Measurements from ENCODE around the gene CAPN13.

Gene CAPN13

GRCh38 chr2:30765876-30766470 lies 41.3 kb downstream of the CAPN13 start:
- DNase-seq (ENCODE audit: extremely low read depth in 1 of 2, low read depth in 1 of 2) = no peak

- no peak for DNase-seq (ENCODE audit: extremely low read depth in 1 of 2, low read depth in 1 of 2)
These were observed 42.1 kb downstream of the CAPN13 start for GRCh38 chr2:30765191-30765590.

GRCh38 chr2:30764021-30764800 lies 43.0 kb downstream of the CAPN13 start:
- no peak for DNase-seq (ENCODE audit: extremely low read depth in 1 of 2, low read depth in 1 of 2)

- no peak for DNase-seq (ENCODE audit: extremely low read depth in 1 of 2, low read depth in 1 of 2)
These were observed 44.0 kb downstream of the CAPN13 start for GRCh38 chr2:30763151-30763660.

GRCh38 chr2:30761226-30761625 lies 46.0 kb downstream of the CAPN13 start:
- DNase-seq (ENCODE audit: extremely low read depth in 1 of 2, low read depth in 1 of 2) = no peak

- no peak for DNase-seq (ENCODE audit: extremely low read depth in 1 of 2, low read depth in 1 of 2)
These were observed 47.8 kb downstream of the CAPN13 start for GRCh38 chr2:30759481-30759880.

- DNase-seq (ENCODE audit: extremely low read depth in 1 of 2, low read depth in 1 of 2) = no peak
These were observed 49.0 kb downstream of the CAPN13 start for GRCh38 chr2:30758191-30758651.

- DNase-seq (ENCODE audit: extremely low read depth in 1 of 2, low read depth in 1 of 2) = no peak
These were observed 49.5 kb downstream of the CAPN13 start for GRCh38 chr2:30757749-30758148.

- no peak for DNase-seq (ENCODE audit: extremely low read depth in 1 of 2, low read depth in 1 of 2)
These were observed 50.3 kb downstream of the CAPN13 start for GRCh38 chr2:30756971-30757370.

GRCh38 chr2:30756051-30756719 lies 51.1 kb downstream of the CAPN13 start:
- DNase-seq (ENCODE audit: extremely low read depth in 1 of 2, low read depth in 1 of 2) = no peak

- no peak for DNase-seq (ENCODE audit: extremely low read depth in 1 of 2, low read depth in 1 of 2)
These were observed 53.6 kb downstream of the CAPN13 start for GRCh38 chr2:30753630-30754029.

- DNase-seq (ENCODE audit: extremely low read depth in 1 of 2, low read depth in 1 of 2) = no peak
These were observed 54.4 kb downstream of the CAPN13 start for GRCh38 chr2:30752811-30753210.

GRCh38 chr2:30747206-30747605 lies 60.0 kb downstream of the CAPN13 start:
- no peak for DNase-seq (ENCODE audit: extremely low read depth in 1 of 2, low read depth in 1 of 2)

GRCh38 chr2:30744823-30745222 lies 62.4 kb downstream of the CAPN13 start:
- no peak for DNase-seq (ENCODE audit: extremely low read depth in 1 of 2, low read depth in 1 of 2)

GRCh38 chr2:30741576-30741975 lies 65.7 kb downstream of the CAPN13 start:
- no peak for DNase-seq (ENCODE audit: extremely low read depth in 1 of 2, low read depth in 1 of 2)

GRCh38 chr2:30738141-30738911 lies 68.9 kb downstream of the CAPN13 start:
- DNase-seq (ENCODE audit: extremely low read depth in 1 of 2, low read depth in 1 of 2) = no peak

- DNase-seq (ENCODE audit: extremely low read depth in 1 of 2, low read depth in 1 of 2) = no peak
These were observed 70.0 kb downstream of the CAPN13 start for GRCh38 chr2:30737326-30737610.

- DNase-seq (ENCODE audit: extremely low read depth in 1 of 2, low read depth in 1 of 2) = no peak
These were observed 70.6 kb downstream of the CAPN13 start for GRCh38 chr2:30736461-30737325.

GRCh38 chr2:30733876-30734520 lies 73.2 kb downstream of the CAPN13 start:
- DNase-seq (ENCODE audit: extremely low read depth in 1 of 2, low read depth in 1 of 2) = no peak

GRCh38 chr2:30732876-30733275 lies 74.4 kb downstream of the CAPN13 start:
- DNase-seq (ENCODE audit: extremely low read depth in 1 of 2, low read depth in 1 of 2) = no peak
